AG04449 (cell line): ENCODE measurements around the gene TAF4B.
"Not testable (repeated sequence)": the region's sequence is repeated elsewhere in the genome, so short reads cannot be mapped to it uniquely, and the experiment has no call there.

Experiments used
- CTCF ChIA-PET: fragments of 350-600 bp; formaldehyde crosslinking; extraction: SDS; loops from one replicate; lab custom pipeline; 2021; ENCODE audit warnings: antibody characterized with exemption; lab: Yijun Ruan, JAX
- POLR2A ChIA-PET: fragments of 400-600, 350-600 bp; formaldehyde crosslinking; extraction: SDS; loops from one replicate; lab custom pipeline; 2020; ENCODE audit warnings: antibody characterized with exemption, inconsistent platforms; lab: Yijun Ruan, JAX
- DNase-seq: peaks from one replicate; pipeline ENCODE4 v3.0.0-alpha.2; 2010; ENCODE audit warnings: low read depth, low spot score
- H3K4me3 ChIP-seq: 2 replicates; pipeline ENCODE4 v1.5.1; 2011; ENCODE audit warnings: low read depth, mild to moderate bottlenecking, control low read depth, low read length
- TF ChIP-seq, protein P1 (sequence below): IDR thresholded peaks from one replicate; pipeline ENCODE4 v1.5.1; 2011; ENCODE audit warnings: mild to moderate bottlenecking, moderate library complexity, low read length, control low read depth, inconsistent platforms; ENCODE audit not compliant: insufficient read depth; ENCODE audit errors: missing control alignments

TAF4B gene

DNA sequence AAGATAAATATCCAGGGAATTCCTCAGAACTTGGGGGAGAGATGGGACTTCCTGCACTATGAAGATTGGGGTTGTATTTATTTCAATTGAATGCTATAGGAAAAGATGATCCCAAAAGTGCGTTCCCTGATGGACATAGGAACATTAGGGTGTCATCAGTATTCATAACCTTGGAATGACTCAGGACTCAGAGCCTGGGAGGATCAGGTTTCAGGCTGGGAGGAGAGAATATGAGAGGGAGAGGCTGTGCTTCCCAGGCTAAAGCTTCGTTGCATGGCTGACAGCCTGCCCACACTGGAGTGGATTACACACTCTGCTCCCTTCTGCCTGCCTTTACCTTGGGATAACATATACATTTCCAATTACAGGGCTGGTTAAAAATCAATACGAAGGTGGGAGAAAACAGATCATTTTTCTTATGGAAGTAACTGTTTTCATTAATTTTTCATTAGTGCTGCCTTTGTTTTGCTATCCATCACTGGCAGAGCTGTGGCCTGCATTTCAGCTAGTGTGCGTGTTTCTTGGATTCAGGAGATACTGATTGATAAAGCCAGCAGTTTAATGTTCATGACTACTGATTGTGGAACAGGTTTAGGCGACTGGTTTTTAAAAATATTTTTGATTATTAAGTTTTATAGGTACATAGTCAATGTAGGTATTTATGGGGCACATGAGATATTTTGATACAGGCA lies 203.4 kb downstream of the TAF4B start:
- no peak overlapping the region for H3K4me3 ChIP-seq
- TF ChIP-seq, protein P1, sequence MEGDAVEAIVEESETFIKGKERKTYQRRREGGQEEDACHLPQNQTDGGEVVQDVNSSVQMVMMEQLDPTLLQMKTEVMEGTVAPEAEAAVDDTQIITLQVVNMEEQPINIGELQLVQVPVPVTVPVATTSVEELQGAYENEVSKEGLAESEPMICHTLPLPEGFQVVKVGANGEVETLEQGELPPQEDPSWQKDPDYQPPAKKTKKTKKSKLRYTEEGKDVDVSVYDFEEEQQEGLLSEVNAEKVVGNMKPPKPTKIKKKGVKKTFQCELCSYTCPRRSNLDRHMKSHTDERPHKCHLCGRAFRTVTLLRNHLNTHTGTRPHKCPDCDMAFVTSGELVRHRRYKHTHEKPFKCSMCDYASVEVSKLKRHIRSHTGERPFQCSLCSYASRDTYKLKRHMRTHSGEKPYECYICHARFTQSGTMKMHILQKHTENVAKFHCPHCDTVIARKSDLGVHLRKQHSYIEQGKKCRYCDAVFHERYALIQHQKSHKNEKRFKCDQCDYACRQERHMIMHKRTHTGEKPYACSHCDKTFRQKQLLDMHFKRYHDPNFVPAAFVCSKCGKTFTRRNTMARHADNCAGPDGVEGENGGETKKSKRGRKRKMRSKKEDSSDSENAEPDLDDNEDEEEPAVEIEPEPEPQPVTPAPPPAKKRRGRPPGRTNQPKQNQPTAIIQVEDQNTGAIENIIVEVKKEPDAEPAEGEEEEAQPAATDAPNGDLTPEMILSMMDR: no peak
- POLR2A ChIA-PET: no interaction called here
- DNase-seq: peak; percentile 49
- CTCF ChIA-PET: interaction anchor here (1.2 kb wide), 1 partner anchor 24 kb away, joined by 5 read pairs; no protein-coding TSS in a partner anchor

DNA sequence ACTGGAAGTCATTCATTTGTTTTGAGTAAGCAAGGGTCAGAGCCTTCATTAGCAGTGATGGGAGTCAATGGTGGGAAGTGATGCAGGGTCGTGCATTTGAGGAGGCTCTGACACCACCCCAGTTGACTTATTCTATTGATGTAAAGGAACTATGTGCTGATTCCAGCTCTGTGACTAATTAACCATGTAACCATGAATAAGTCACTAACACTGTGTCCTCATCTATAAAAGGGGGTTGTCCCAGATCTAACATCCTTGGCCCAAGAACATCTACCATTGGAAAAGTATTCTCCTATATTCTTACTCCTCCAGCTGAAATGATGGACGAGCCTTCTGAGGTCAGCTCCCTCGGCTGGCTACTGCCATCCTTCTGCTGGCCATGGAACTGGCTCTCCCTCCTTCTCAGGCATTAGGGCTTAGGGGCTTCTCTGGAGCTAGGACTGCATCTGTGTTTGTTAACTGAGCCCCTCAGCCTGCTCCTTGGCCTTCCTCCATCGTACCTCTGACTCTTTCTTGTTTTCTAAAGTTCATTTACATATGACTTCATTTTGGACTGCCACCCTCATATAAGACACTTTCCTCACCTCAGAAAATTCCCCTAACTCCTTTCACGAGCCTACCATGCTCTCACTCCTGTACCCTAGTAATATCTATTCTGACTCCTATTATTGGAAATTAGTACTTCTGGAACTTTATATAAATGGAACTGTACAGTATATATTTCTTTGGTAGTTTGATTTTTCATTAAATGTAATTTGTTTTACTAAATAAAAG lies 206.6 kb downstream of the TAF4B start:
- no peak for DNase-seq
- no peak overlapping the region for H3K4me3 ChIP-seq
- ChIA-PET CTCF (interaction anchor here (1.1 kb wide), 1 partner anchor 115 kb away, joined by 4 read pairs; the partner anchor contains the start of gene KCTD1), POLR2A (no interaction called here)
- TF ChIP-seq, protein P1: no peak

DNA sequence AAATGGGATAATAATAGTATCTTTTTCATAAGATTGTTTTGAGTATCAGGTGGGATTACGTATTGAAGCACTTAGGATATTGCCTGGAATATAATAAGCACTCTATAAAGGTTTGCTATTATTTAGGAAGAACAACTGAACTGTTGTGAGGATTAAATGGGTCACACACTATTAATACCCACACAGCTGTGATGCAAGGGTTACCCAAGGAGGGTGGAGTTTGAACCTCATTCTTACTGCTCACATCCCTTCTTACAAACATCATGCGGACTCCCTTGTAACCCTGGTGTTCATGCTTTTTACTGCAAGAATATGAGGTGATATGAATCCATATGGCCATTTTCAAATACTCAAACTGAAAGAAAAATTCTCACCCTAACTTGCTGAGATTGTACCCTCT lies 208.6 kb downstream of the TAF4B start:
- CTCF ChIA-PET: no interaction called here
- TF ChIP-seq, protein P1: no peak
- no peak for DNase-seq
- POLR2A ChIA-PET: no interaction called here
- H3K4me3 ChIP-seq: no peak overlapping the region

DNA sequence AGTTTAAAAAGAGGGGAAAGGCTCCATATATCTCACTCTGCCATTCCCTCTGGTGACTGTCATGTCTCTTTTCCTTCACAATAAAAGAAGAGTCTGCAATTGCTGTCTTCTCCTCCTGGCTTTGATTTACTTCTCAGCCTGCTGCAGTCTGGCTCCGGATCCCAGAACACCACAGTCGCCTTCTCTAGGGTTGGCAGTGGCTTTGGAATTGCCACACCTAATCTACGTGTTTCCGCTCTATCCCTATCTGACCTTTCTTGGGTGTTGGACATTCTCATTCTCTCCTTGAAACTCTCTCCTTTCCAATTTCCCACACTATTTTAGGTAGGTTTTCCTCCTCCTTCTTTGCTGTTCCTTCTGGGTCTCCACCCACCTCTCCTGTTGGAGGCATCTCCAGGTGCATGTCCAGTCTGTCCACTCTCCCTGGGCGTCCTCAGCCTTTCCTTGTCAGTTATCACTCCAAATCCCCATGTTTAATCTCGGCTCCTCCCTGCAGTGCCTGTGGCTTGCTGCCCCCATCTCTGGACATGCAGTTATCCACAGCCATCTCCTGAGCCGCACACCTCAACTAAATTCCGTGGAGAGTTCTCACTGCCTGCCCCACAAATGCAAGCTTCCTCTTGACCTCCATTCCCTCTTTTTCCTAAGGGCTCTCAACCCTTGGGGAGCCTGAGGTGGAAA lies 209.3 kb downstream of the TAF4B start:
- no peak for DNase-seq
- no peak overlapping the region for H3K4me3 ChIP-seq
- POLR2A ChIA-PET: no interaction called here
- CTCF ChIA-PET: no interaction called here
- TF ChIP-seq, protein P1: no peak

DNA sequence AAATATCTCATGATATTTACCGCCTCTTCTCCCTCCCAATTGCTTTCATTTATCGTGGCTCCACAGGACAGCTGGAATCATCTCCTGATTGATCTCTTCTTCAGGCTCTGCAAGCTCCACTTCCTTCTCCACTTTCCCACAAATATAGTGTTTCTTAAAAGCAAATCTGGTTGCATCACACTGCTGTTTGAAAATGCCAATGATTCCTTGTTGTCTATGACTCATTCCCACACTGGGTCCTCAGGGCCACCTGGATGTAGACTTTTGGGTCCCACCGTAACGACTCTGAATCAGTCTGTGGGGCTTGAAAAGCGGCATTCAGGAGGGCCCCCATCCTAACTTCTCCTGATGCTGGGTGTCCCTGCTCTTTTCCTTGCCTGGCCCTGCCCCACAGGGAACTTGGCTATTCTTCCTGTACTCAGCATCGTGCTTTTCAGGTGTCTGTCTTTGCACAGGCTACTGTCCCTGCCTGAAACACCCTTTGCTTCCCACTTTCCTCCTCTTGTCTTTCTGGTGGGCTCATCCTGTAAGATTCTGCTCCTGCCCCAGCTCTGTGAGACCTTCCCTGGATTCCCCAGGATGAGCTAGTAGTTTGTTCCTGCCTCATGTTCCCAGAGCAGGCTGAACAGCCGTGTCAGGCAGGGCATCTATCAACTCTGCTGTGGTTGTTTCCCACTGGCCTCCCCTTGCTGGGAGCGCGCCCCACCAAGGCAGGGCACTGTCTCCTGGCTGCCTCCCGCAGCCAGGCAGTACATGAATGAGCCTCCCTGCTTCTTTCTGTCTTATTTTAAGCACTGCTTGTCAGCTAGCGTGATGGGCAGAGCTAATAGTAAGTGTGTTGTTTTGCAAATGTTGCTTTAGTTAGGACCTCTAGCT lies 210.2 kb downstream of the TAF4B start:
- DNase-seq: peak; percentile 54
- POLR2A ChIA-PET: no interaction called here
- no peak overlapping the region for H3K4me3 ChIP-seq
- TF ChIP-seq, protein P1: no peak
- CTCF ChIA-PET: no interaction called here

DNA sequence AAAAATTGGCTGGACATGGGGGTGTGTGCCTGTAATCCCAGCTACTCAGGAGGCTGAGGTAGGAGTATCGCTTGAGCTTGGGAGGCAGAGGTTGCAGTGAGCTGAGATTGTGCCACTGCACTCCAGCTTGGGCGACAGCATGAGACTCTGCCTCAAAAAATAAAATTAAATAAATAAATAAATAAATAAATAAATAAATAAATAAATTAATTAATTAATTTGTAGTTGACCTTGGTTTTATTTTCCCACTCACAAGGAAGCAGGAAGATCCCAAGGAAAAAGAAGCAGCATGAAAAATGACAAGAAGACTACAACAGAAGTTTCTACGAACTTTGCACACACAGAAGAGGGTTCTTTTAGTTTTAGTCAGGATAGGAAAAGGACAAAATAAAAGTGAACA lies 211.4 kb downstream of the TAF4B start:
- CTCF ChIA-PET, POLR2A ChIA-PET, DNase-seq, H3K4me3 ChIP-seq: not testable (repeated sequence)
